Kidney (tissue), 14 donors: ENCODE measurements around the gene GNG4. TPM values are rescaled to one million over a fixed set of nuclear protein-coding genes. Genes with fewer than 3 reads are reported as not detected.

Experiments used
- DNase-seq, 5 donors: peaks; one replicate each; pipeline ENCODE4 v3.0.0-alpha.2; 2013 to 2020
- FAIRE-seq: peaks from 2 replicates; lab custom pipeline; 2012; peaks lifted over from hg19 to GRCh38; lab: Jason Lieb, UNC
- H3K27ac ChIP-seq, 2 donors: one replicate each; pipeline ENCODE4 v1.7.0; 2013; ENCODE audit warnings: low read depth in 2 of 2, low read length in 2 of 2, inconsistent platforms in 1 of 2
- H3K27me3 ChIP-seq: one replicate; pipeline ENCODE4 v1.7.1; 2013; ENCODE audit warnings: low read length, inconsistent platforms; ENCODE audit not compliant: control insufficient read depth, insufficient read depth
- H3K36me3 ChIP-seq, 3 donors: one replicate each; pipeline versions ENCODE4 v1.7.0 to v1.7.1; 2013; ENCODE audit warnings: low read length in 3 of 3, control low read depth in 1 of 3, inconsistent platforms in 1 of 3; ENCODE audit not compliant: insufficient read depth in 3 of 3, control insufficient read depth in 2 of 3
- H3K4me1 ChIP-seq, 3 donors: one replicate each; pipeline versions ENCODE4 v1.7.0 to v1.7.1; 2013; ENCODE audit warnings: low read length in 3 of 3, inconsistent platforms in 1 of 3, low read depth in 1 of 3; ENCODE audit not compliant: control insufficient read depth in 2 of 3, insufficient read depth in 2 of 3
- H3K4me3 ChIP-seq, 3 donors: one replicate each; pipeline versions ENCODE4 v1.7.0 to v1.8.1; 2013; ENCODE audit warnings: low read length in 3 of 3, control low read depth in 1 of 3, inconsistent platforms in 1 of 3
- H3K9ac ChIP-seq, 3 donors: one replicate each; pipeline versions ENCODE4 v1.7.0 to v1.7.1; 2013; ENCODE audit warnings: low read length in 3 of 3, control low read depth in 1 of 3, inconsistent platforms in 1 of 3
- H3K9me3 ChIP-seq, 3 donors: one replicate each; pipeline versions ENCODE4 v1.7.0 to v1.7.1; 2013; ENCODE audit warnings: low read length in 3 of 3, control low read depth in 1 of 3, inconsistent platforms in 1 of 3; ENCODE audit not compliant: control insufficient read depth in 2 of 3, insufficient read depth in 1 of 3
- intact Hi-C: fragments of 100-400 bp; cut with DNase I; formaldehyde crosslinking; loops from one replicate; pipeline ENCODE4 v1.11.1; 2022
- polyA plus RNA-seq: library from polyadenylated mRNA; stranded (reverse); fragments of 350-450 nt; fragmentation: Illumina TruSeq; extraction: RNeasy Lipid Tissue Mini Kit (QIAGEN cat#74804); gene quantifications from one replicate; pipeline ENCODE4 v1.2.3, GENCODE V29; 2014; ENCODE audit warnings: low read depth, low replicate concordance; ENCODE audit not compliant: insufficient read depth
- total RNA-seq: library from RNA; stranded (reverse); fragmentation: NEBNext Ultra II Directional; extraction: Animal tissue kit (Norgen Biotek cat#: 25700); gene quantifications from one replicate; pipeline ENCODE4 v1.2.1, GENCODE V29; 2021
- TF ChIP-seq, protein P1 (sequence below): IDR thresholded peaks from 3 replicates; pipeline ENCODE4 v1.5.1; 2012; ENCODE audit warnings: mild to moderate bottlenecking, moderate library complexity, borderline replicate concordance; ENCODE audit not compliant: insufficient read depth; ENCODE audit errors: extremely low read depth
- donor health status: control.
- donor health status: control.
- donor health status: control.
- donor health status: control.
- donor health status: control.
- donor health status: DM: yes; HTN: yes; CAD: no.
- donor health status: Normal renal cell carcinoma (clear cell type).

GNG4 gene
- total and polyA plus RNA-seq, 2 donors from 2014 or later, result 4.5 TPM; not detected in 1

DNA sequence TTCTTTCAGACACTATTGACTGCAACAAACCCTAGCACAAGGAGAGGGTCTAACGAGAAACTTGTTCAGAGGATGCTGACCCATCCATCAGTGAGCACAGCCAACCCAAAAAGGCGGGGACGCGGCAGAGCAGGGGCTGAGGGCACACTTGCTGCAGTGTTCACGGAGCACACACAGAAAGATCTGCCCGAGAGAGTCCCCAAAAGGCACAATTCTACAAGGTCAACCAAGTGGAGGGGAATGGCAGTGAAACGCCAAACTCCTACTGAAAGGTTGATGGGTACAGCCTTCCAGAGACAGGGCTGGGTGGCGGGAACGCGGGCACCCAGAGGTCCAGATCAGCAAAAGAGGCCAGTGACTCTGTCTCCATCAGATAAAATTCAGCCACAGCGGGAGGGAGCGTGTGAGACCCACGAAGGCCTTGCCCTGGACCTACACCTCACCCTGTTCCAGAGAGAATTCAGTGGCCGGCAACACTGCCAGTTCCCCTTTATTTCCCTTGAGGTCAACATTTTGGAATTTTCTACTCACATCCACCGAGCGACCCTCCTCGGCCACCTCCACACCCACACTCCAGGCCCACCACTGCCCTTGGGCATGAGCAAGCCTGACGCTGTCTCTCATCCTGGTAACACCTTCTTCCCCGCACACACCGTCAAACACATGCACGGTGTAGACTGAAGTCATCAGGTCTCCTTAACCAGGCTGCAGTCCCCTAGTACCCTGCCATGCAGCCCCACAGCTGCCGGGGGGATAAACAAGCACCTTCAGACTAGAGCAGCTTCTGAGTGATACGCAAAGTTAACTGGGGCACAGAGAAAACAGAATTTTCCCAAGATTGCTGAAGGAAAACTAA is 5.5 kb downstream of the GNG4 start:
- no peak overlapping the region for H3K9ac ChIP-seq
- DNase-seq, result no peak
- TF ChIP-seq, protein P1, sequence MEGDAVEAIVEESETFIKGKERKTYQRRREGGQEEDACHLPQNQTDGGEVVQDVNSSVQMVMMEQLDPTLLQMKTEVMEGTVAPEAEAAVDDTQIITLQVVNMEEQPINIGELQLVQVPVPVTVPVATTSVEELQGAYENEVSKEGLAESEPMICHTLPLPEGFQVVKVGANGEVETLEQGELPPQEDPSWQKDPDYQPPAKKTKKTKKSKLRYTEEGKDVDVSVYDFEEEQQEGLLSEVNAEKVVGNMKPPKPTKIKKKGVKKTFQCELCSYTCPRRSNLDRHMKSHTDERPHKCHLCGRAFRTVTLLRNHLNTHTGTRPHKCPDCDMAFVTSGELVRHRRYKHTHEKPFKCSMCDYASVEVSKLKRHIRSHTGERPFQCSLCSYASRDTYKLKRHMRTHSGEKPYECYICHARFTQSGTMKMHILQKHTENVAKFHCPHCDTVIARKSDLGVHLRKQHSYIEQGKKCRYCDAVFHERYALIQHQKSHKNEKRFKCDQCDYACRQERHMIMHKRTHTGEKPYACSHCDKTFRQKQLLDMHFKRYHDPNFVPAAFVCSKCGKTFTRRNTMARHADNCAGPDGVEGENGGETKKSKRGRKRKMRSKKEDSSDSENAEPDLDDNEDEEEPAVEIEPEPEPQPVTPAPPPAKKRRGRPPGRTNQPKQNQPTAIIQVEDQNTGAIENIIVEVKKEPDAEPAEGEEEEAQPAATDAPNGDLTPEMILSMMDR, result no peak
- H3K4me1 ChIP-seq, result peaks cover 0 to 3% (median 0%) of the 10 kb centered on the region in 3 donors
- intact Hi-C loops, result no loop called here
- no peaks in the 10 kb centered on the region for H3K27me3 ChIP-seq
- H3K27ac ChIP-seq, result no peak overlapping the region
- H3K4me3 ChIP-seq, result no peak overlapping the region
- no peaks in the 10 kb centered on the region for H3K36me3 ChIP-seq
- no peaks in the 10 kb centered on the region for H3K9me3 ChIP-seq
- FAIRE-seq, result no peak

DNA sequence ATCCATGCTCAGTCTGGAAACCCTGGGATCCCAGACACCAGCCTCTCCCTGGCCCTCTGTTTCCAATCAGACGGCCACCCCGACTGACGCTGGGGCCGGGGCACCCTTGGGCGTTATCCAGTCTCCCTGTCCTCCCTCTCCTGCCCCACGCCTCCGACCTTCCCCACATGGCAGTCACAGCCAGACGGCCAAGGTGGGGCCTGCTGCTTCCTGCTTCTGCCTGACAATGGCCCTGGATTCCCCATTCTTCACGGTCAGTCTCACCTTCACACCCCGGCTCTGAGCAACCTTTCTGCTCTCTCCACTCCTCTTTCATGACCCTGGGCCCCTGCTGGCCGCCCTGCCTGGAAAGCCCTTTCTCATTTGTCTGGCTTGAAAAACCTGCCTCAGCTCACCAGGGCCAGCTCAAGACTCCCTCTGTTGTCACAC is 6.6 kb downstream of the GNG4 start:
- intact Hi-C loops, result no loop called here
- H3K27me3 ChIP-seq, result no peaks in the 10 kb centered on the region
- DNase-seq (no peak), FAIRE-seq (no peak)
- TF ChIP-seq, protein P1, result no peak
- H3K27ac ChIP-seq, result no peak overlapping the region
- H3K9ac ChIP-seq, result no peak overlapping the region
- H3K9me3 ChIP-seq, result no peaks in the 10 kb centered on the region
- no peaks in the 10 kb centered on the region for H3K36me3 ChIP-seq
- H3K4me3 ChIP-seq, result no peak overlapping the region
- no peaks in the 10 kb centered on the region for H3K4me1 ChIP-seq

DNA sequence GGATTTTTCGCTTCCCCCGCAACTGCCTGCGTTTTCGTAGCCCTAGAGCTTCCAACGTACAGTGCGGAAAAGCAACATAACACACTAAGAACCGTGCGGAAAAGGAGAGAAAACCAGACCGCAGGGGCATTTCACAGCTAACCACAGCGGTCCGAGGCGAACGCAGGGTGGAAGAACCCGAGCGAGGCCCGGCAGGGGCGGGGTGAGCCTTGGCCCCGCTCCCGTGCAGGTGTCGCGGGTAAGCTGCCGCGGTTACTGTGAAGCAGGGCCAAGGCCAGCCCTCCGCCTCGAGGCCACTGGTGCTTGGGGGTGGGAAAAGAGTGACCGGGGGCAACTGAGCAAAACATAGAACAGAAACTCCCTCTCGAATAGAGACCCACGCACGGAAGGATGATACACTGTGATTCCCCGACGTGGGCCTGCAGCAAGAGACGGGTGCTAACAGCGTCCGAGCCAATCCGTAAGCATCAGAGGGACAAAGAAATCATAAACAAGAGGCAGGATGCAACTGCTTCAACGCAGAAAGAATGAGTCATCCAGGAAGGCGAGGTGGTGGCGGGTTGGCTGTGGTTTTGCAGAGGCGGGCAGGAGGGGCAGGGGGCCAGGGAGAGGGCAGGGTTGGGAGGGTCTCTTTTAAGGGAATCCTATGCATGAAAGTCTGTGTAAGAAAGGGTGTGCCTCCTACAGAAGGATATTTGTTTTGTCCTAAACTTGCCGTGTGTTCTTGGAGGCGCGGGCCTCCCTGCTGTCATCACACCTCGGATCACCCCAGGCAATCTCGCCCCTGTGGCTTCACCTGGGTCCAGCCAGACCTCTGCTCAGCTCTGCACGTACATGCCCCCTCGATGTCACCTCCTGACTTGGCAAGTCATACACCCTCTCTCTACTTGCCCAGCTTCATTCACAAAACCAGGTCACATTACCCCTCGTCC is 7.3 kb downstream of the GNG4 start:
- no peaks in the 10 kb centered on the region for H3K4me1 ChIP-seq
- H3K27ac ChIP-seq, result no peak overlapping the region
- H3K9me3 ChIP-seq, result no peaks in the 10 kb centered on the region
- no peaks in the 10 kb centered on the region for H3K36me3 ChIP-seq
- FAIRE-seq (no peak), DNase-seq (peak in 1 of 5 donors; percentile 72)
- H3K9ac ChIP-seq, result no peak overlapping the region
- intact Hi-C loops, result no loop called here
- H3K27me3 ChIP-seq, result no peaks in the 10 kb centered on the region
- TF ChIP-seq, protein P1, result no peak
- no peak overlapping the region for H3K4me3 ChIP-seq
